ENCODE data around the gene RTL10. TPM values are rescaled to one million over a fixed set of nuclear protein-coding genes. Genes with fewer than 3 reads are reported as not detected.
"Not testable (repeated sequence)": the region's sequence is repeated elsewhere in the genome, so short reads cannot be mapped to it uniquely, and the experiment has no call there.

Gene RTL10
- total RNA-seq, 3 donors from 2014 or later, result 10.1 to 12.2 (median 11.9) TPM

GRCh38 chr22:19836512-19836911 lies 18.2 kb downstream of the RTL10 start:
- Histone ChIP-seq H3K4me3 (no peak overlapping the region), H3K9me3 (no peaks in the 10 kb centered on the region), H3K36me3 (ENCODE audit: low read depth) (no peaks in the 10 kb centered on the region), H3K4me1 (ENCODE audit: low read depth) (no peaks in the 10 kb centered on the region)
- TF ChIP-seq CTCF (IDR thresholded peaks at IDR 0.05), result no peak
- DNase-seq, result no peak
- no peak for ATAC-seq
- intact Hi-C loops (cut with DNase I, micrococcal nuclease), result no loop called here

- no peaks in the 10 kb centered on the region for H3K4me1 ChIP-seq (ENCODE audit: low read depth)
- H3K36me3 ChIP-seq (ENCODE audit: low read depth), result no peaks in the 10 kb centered on the region
- H3K9me3 ChIP-seq, result no peaks in the 10 kb centered on the region
- no peak for TF ChIP-seq CTCF (IDR thresholded peaks at IDR 0.05)
- H3K4me3 ChIP-seq, result no peak overlapping the region
- no peak for ATAC-seq
- intact Hi-C loops (cut with DNase I, micrococcal nuclease), result no loop called here
- no peak for DNase-seq
These were observed 20.1 kb downstream of the RTL10 start for GRCh38 chr22:19834599-19834998.

GRCh38 chr22:19833327-19833726 lies 21.3 kb downstream of the RTL10 start:
- not testable (repeated sequence) for ATAC-seq

GRCh38 chr22:19832476-19833108 lies 22.1 kb downstream of the RTL10 start:
- intact Hi-C loops (cut with DNase I, micrococcal nuclease), result no loop called here
- ATAC-seq (no peak), DNase-seq (no peak)

More at GRCh38 chr22:19833327-19833726, 21.3 kb downstream of the RTL10 start:
- H3K4me3 ChIP-seq; H3K4me1 ChIP-seq (ENCODE audit: low read depth); H3K9me3 ChIP-seq; intact Hi-C loops (cut with DNase I, micrococcal nuclease); H3K36me3 ChIP-seq (ENCODE audit: low read depth); DNase-seq: not testable (repeated sequence)

GRCh38 chr22:19831979-19832378 lies 22.7 kb downstream of the RTL10 start:
- ATAC-seq; intact Hi-C loops (cut with DNase I, micrococcal nuclease); H3K9me3 ChIP-seq: not testable (repeated sequence)

More at GRCh38 chr22:19832476-19833108, 22.1 kb downstream of the RTL10 start:
- Histone ChIP-seq H3K36me3 (ENCODE audit: low read depth) (no peaks in the 10 kb centered on the region), H3K4me3 (no peak overlapping the region), H3K9me3 (no peaks in the 10 kb centered on the region), H3K4me1 (ENCODE audit: low read depth) (no peaks in the 10 kb centered on the region)
- no peak for TF ChIP-seq CTCF (IDR thresholded peaks at IDR 0.05)

GRCh38 chr22:19831016-19831415 lies 23.7 kb downstream of the RTL10 start:
- DNase-seq (no peak), ATAC-seq (no peak)
- Histone ChIP-seq H3K4me3 (no peak overlapping the region), H3K4me1 (ENCODE audit: low read depth) (no peaks in the 10 kb centered on the region), H3K9me3 (no peaks in the 10 kb centered on the region), H3K36me3 (ENCODE audit: low read depth) (no peaks in the 10 kb centered on the region)
- TF ChIP-seq CTCF (IDR thresholded peaks at IDR 0.05), result no peak
- intact Hi-C loops (cut with DNase I, micrococcal nuclease), result no loop called here

More at GRCh38 chr22:19831979-19832378, 22.7 kb downstream of the RTL10 start:
- DNase-seq; H3K4me3 ChIP-seq; H3K4me1 ChIP-seq (ENCODE audit: low read depth); H3K36me3 ChIP-seq (ENCODE audit: low read depth): not testable (repeated sequence)

- no peaks in the 10 kb centered on the region for H3K4me1 ChIP-seq (ENCODE audit: low read depth)
- ATAC-seq (no peak), DNase-seq (no peak)
- no peak for TF ChIP-seq CTCF (IDR thresholded peaks at IDR 0.05)
- no peak overlapping the region for H3K4me3 ChIP-seq
- H3K36me3 ChIP-seq (ENCODE audit: low read depth), result no peaks in the 10 kb centered on the region
- no peaks in the 10 kb centered on the region for H3K9me3 ChIP-seq
- intact Hi-C loops (cut with DNase I, micrococcal nuclease), result no loop called here
These were observed 26.7 kb downstream of the RTL10 start for GRCh38 chr22:19828035-19828401.
